Measurements from ENCODE around the gene CARD19. TPM values are rescaled to one million over a fixed set of nuclear protein-coding genes. Genes with fewer than 3 reads are reported as not detected.

Gene CARD19
- total and polyA plus RNA-seq, 8 donors, result 16.9 to 43.0 (median 23.1) TPM

- Histone ChIP-seq H3K36me3 (no peaks in the 10 kb centered on the region), H3K27me3 (no peaks in the 10 kb centered on the region), H3K4me3 (no peak overlapping the region), H3K4me1 (peaks cover 6 to 54% of the 10 kb centered on the region in 2 donors), H3K27ac (peak overlapping the region in 1 of 2 donors; percentile 63), H3K9me3 (no peaks in the 10 kb centered on the region)
- ATAC-seq (no peak), DNase-seq (peak in 1 of 4 donors; percentile 67)
- intact Hi-C loops (cut with DNase I), result no loop called here
- no peak for TF ChIP-seq CTCF (IDR thresholded peaks at IDR 0.05)
These were observed 41.0 kb upstream of the CARD19 start for GRCh38 chr9:93054758-93055704.

- H3K27me3 ChIP-seq, result no peaks in the 10 kb centered on the region
- peaks cover 6 to 73% of the 10 kb centered on the region in 2 donors for H3K4me1 ChIP-seq
- TF ChIP-seq CTCF (IDR thresholded peaks at IDR 0.05), result no peak
- no peaks in the 10 kb centered on the region for H3K9me3 ChIP-seq
- ATAC-seq (no peak), DNase-seq (peak in 1 of 4 donors; percentile 29)
- no peaks in the 10 kb centered on the region for H3K36me3 ChIP-seq
- no peak overlapping the region for H3K4me3 ChIP-seq
- intact Hi-C loops (cut with DNase I), result no loop called here
- H3K27ac ChIP-seq, result no peak overlapping the region
These were observed 38.8 kb upstream of the CARD19 start for GRCh38 chr9:93057042-93057702.

GRCh38 chr9:93057703-93058354 is 38.2 kb upstream of the CARD19 start:
- Histone ChIP-seq H3K36me3 (no peaks in the 10 kb centered on the region), H3K4me3 (peak overlapping the region in 1 of 2 donors; percentile 64), H3K27me3 (no peaks in the 10 kb centered on the region), H3K27ac (peak overlapping the region; percentile 54 to 75), H3K9me3 (no peaks in the 10 kb centered on the region), H3K4me1 (peaks cover 6 to 70% of the 10 kb centered on the region in 2 donors)
- no peak for TF ChIP-seq CTCF (IDR thresholded peaks at IDR 0.05)
- DNase-seq, result peak in 1 of 4 donors; percentile 57
- no peak for ATAC-seq
- intact Hi-C loops (cut with DNase I), result no loop called here

GRCh38 chr9:93058355-93059010 is 37.5 kb upstream of the CARD19 start, which contains the start of gene SUSD3:
Gene SUSD3 (plus strand): TSS chr9:93058701. CDS start chr9:93058743, 42 bp downstream.
- H3K9me3 ChIP-seq, result no peaks in the 10 kb centered on the region
- H3K27me3 ChIP-seq, result no peaks in the 10 kb centered on the region
- intact Hi-C loops (cut with DNase I), result no loop called here
- DNase-seq (peak; percentile 42 to 92 (median 76)), ATAC-seq (peak; percentile 86)
- H3K4me3 ChIP-seq, result peak within 1 kb of the TSS; percentile 43 to 64
- TF ChIP-seq CTCF (IDR thresholded peaks at IDR 0.05), result no peak
- H3K4me1 ChIP-seq, result peaks cover 6 to 64% of the 10 kb centered on the region in 2 donors
- peak within 1 kb of the TSS; percentile 54 to 75 for H3K27ac ChIP-seq
- H3K36me3 ChIP-seq, result no peaks in the 10 kb centered on the region
